H9 (cell line): ENCODE measurements around the gene MAPT. TPM values are rescaled to one million over a fixed set of nuclear protein-coding genes. Genes with fewer than 3 reads are reported as not detected.

Experiments
- DNase-seq: peaks from one replicate; pipeline ENCODE4 v3.0.0-alpha.2; 2017
- H2AFZ ChIP-seq: one replicate; pipeline ENCODE4 v1.6.1; 2013; ENCODE audit warnings: mild to moderate bottlenecking, low read length, control low read depth, moderate library complexity
- H2AK5ac ChIP-seq: 2 replicates; pipeline ENCODE4 v1.6.1; 2013; ENCODE audit warnings: low read length, control low read depth, mixed read lengths; ENCODE audit not compliant: insufficient read length
- H2BK120ac ChIP-seq: one replicate; pipeline ENCODE4 v1.6.1; 2013; ENCODE audit warnings: low read depth, mild to moderate bottlenecking, low read length, control low read depth, inconsistent platforms; ENCODE audit not compliant: poor library complexity, severe bottlenecking
- H2BK12ac ChIP-seq: 2 replicates; pipeline ENCODE4 v1.6.1; 2013; ENCODE audit warnings: low read length, control low read depth, mixed read lengths, low read depth; ENCODE audit not compliant: insufficient read length
- H2BK15ac ChIP-seq: 2 replicates; pipeline ENCODE4 v1.6.1; 2013; ENCODE audit warnings: low read depth, low read length, control low read depth
- H2BK20ac ChIP-seq: one replicate; pipeline ENCODE4 v1.6.1; 2013; ENCODE audit warnings: low read depth, mild to moderate bottlenecking, low read length, control low read depth, inconsistent platforms; ENCODE audit not compliant: poor library complexity, severe bottlenecking
- H2BK5ac ChIP-seq: 2 replicates; pipeline ENCODE4 v1.6.1; 2013; ENCODE audit warnings: low read length, control low read depth, mixed read lengths; ENCODE audit not compliant: insufficient read length
- H3K14ac ChIP-seq: 2 replicates; pipeline ENCODE4 v1.6.1; 2013; ENCODE audit warnings: low read length, control low read depth; ENCODE audit not compliant: insufficient read depth
- H3K18ac ChIP-seq: 2 replicates; pipeline ENCODE4 v1.6.1; 2013; ENCODE audit warnings: low read depth, mild to moderate bottlenecking, mixed read lengths, low read length, control low read depth; ENCODE audit not compliant: insufficient read length
- H3K23ac ChIP-seq: 2 replicates; pipeline ENCODE4 v1.6.1; 2013; ENCODE audit warnings: low read length, control low read depth, mixed read lengths, low read depth; ENCODE audit not compliant: insufficient read length
- H3K23me2 ChIP-seq: 2 replicates; pipeline ENCODE4 v1.6.1; 2013; ENCODE audit warnings: low read depth, mild to moderate bottlenecking, mixed read lengths, low read length, control low read depth; ENCODE audit not compliant: insufficient read length, poor library complexity, severe bottlenecking
- H3K27ac ChIP-seq: 2 replicates; pipeline ENCODE4 v1.5.1; 2013; ENCODE audit warnings: low read length, control low read depth, mixed read lengths, low read depth; ENCODE audit not compliant: insufficient read length
- H3K27me3 ChIP-seq: 2 replicates; pipeline ENCODE4 v1.6.1; 2013; ENCODE audit warnings: low read length, control low read depth, inconsistent platforms; ENCODE audit not compliant: insufficient read depth
- H3K4ac ChIP-seq: 2 replicates; pipeline ENCODE4 v1.6.1; 2013; ENCODE audit warnings: low read depth, mild to moderate bottlenecking, control low read depth, inconsistent platforms, low read length, moderate library complexity
- H3K4me1 ChIP-seq: 2 replicates; pipeline ENCODE4 v1.6.1; 2013; ENCODE audit warnings: low read length, control low read depth, inconsistent platforms; ENCODE audit not compliant: insufficient read depth
- H3K4me2 ChIP-seq: 2 replicates; pipeline ENCODE4 v1.6.1; 2013; ENCODE audit warnings: low read length, control low read depth, mixed read lengths; ENCODE audit not compliant: insufficient read length, insufficient read depth
- H3K56ac ChIP-seq: 2 replicates; pipeline ENCODE4 v1.6.1; 2013; ENCODE audit warnings: low read depth, mild to moderate bottlenecking, mixed read lengths, low read length, control low read depth; ENCODE audit not compliant: insufficient read length
- H3K79me1 ChIP-seq: 2 replicates; pipeline ENCODE4 v1.6.1; 2013; ENCODE audit warnings: low read depth, mild to moderate bottlenecking, moderate library complexity, low read length, control low read depth, inconsistent platforms; ENCODE audit not compliant: insufficient read depth, poor library complexity, severe bottlenecking
- H3K79me2 ChIP-seq: 2 replicates; pipeline ENCODE4 v1.6.1; 2013; ENCODE audit warnings: low read length, control low read depth, inconsistent platforms; ENCODE audit not compliant: insufficient read depth
- H3K9ac ChIP-seq: 2 replicates; pipeline ENCODE4 v1.6.1; 2013; ENCODE audit warnings: low read length, control low read depth, mixed read lengths; ENCODE audit not compliant: insufficient read length; ENCODE audit errors: extremely low read depth
- H3K9me3 ChIP-seq: one replicate; pipeline ENCODE4 v1.6.1; 2013; ENCODE audit warnings: low read depth, low read length, inconsistent platforms; ENCODE audit not compliant: control insufficient read depth
- H3T11ph ChIP-seq: one replicate; pipeline ENCODE4 v1.6.1; 2013; ENCODE audit warnings: mild to moderate bottlenecking, low read length, control low read depth, inconsistent platforms
- H4K20me1 ChIP-seq: one replicate; pipeline ENCODE4 v1.6.1; 2013; ENCODE audit not compliant: control insufficient read depth, insufficient read length, insufficient read depth
- H4K5ac ChIP-seq: 2 replicates; pipeline ENCODE4 v1.6.1; 2013; ENCODE audit warnings: low read depth, mild to moderate bottlenecking, mixed read lengths, low read length, control low read depth; ENCODE audit not compliant: insufficient read length
- H4K8ac ChIP-seq: replicated peaks from 2 replicates; pipeline ENCODE4 v1.6.1; 2013; ENCODE audit warnings: low read length, control low read depth, mixed read lengths, low read depth; ENCODE audit not compliant: insufficient read length
- H4K91ac ChIP-seq: 2 replicates; pipeline ENCODE4 v1.6.1; 2013; ENCODE audit warnings: low read depth, mild to moderate bottlenecking, moderate library complexity, mixed read lengths, low read length, control low read depth; ENCODE audit not compliant: insufficient read length
- H3K27ac Mint-ChIP-seq, 3 experiments: 2 replicates in 2 of 3; 3 replicates in 1 of 3; pipeline ENCODE4 v1.8.0; 2020 to 2021; ENCODE audit warnings: mixed read lengths in 3 of 3, mild to moderate bottlenecking in 1 of 3, moderate library complexity in 1 of 3
- H3K27me3 Mint-ChIP-seq: 2 replicates; pipeline ENCODE4 v1.8.0; 2021; ENCODE audit warnings: low read depth, mild to moderate bottlenecking, moderate library complexity, mixed read lengths
- H3K36me3 Mint-ChIP-seq, 3 experiments: 2 replicates in 2 of 3; 3 replicates in 1 of 3; pipeline ENCODE4 v1.8.0; 2020 to 2021; ENCODE audit warnings: low read depth in 3 of 3, mixed read lengths in 3 of 3; ENCODE audit not compliant: insufficient read depth in 1 of 3
- H3K4me1 Mint-ChIP-seq, 2 experiments: 2 replicates each; pipeline ENCODE4 v1.8.0; 2020; ENCODE audit warnings: mixed read lengths in 2 of 2
- H3K4me3 Mint-ChIP-seq, 2 experiments: 2 replicates in 1 of 2; 3 replicates in 1 of 2; pipeline ENCODE4 v1.8.0; 2020 to 2021; ENCODE audit warnings: mild to moderate bottlenecking in 2 of 2, mixed read lengths in 2 of 2, moderate library complexity in 1 of 2
- H3K9me3 Mint-ChIP-seq, 2 experiments: 2 replicates in 1 of 2; 3 replicates in 1 of 2; pipeline ENCODE4 v1.8.0; 2020; ENCODE audit warnings: mild to moderate bottlenecking in 2 of 2, mixed read lengths in 2 of 2, moderate library complexity in 1 of 2
- WGBS: extraction: QIAGEN DNeasy Blood & Tissue Kit; methylation state at CpG from one replicate; pipeline ENCODE4 v1.1.7; 2013; ENCODE audit warnings: missing lambda C conversion rate, low lambda C conversion rate, mixed read lengths; ENCODE audit not compliant: insufficient read length; ENCODE audit errors: extremely low coverage; 5-methylcytosine and 5-hydroxymethylcytosine counted together
- total RNA-seq: library from RNA; stranded (reverse); gene quantifications from 2 replicates; pipeline ENCODE4 v1.2.1, GENCODE V29; 2021
- TF ChIP-seq, protein P1 (sequence below): fragments of 200-600 bp; sonication (generic); conservative IDR thresholded peaks from 3 replicates; pipeline ENCODE4 v1.8.0; 2021; ENCODE audit warnings: antibody characterized with exemption, mild to moderate bottlenecking

The MAPT gene
- total RNA-seq, 1 experiment from 2014 or later = 1.6 TPM

DNA sequence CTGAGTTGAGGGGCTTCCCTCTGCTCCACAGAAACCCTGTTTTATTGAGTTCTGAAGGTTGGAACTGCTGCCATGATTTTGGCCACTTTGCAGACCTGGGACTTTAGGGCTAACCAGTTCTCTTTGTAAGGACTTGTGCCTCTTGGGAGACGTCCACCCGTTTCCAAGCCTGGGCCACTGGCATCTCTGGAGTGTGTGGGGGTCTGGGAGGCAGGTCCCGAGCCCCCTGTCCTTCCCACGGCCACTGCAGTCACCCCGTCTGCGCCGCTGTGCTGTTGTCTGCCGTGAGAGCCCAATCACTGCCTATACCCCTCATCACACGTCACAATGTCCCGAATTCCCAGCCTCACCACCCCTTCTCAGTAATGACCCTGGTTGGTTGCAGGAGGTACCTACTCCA, 130.7 kb downstream of the MAPT start:
- no peak overlapping the region for H3K18ac ChIP-seq
- H3K14ac ChIP-seq = no peak overlapping the region
- no peak overlapping the region for H4K91ac ChIP-seq
- no peak overlapping the region for H3K4me2 ChIP-seq
- no peak overlapping the region for H3K56ac ChIP-seq
- H3K27ac ChIP-seq = no peak overlapping the region
- peaks cover 2% of the 10 kb centered on the region; the same call in 1 of the 2 replicates for H3K4me1 ChIP-seq
- H4K5ac ChIP-seq = no peak overlapping the region
- H2AFZ ChIP-seq = no peak overlapping the region
- H2BK12ac ChIP-seq = no peak overlapping the region
- H3K9ac ChIP-seq = no peak overlapping the region
- H3T11ph ChIP-seq = no peak overlapping the region
- peak overlapping the region in 1 of 3 experiments; percentile 75; a peak in 1 of 7 replicates for H3K27ac Mint-ChIP-seq
- H3K36me3 Mint-ChIP-seq = peaks cover 6 to 37% (median 28%) of the 10 kb centered on the region in 3 experiments; a peak in 6 of 7 replicates
- WGBS = no CpG with 5 or more reads among the region's 10 CpGs
- H3K27me3 ChIP-seq = no peaks in the 10 kb centered on the region
- H3K27me3 Mint-ChIP-seq = no peaks in the 10 kb centered on the region; the same call in 1 of the 2 replicates
- no peak overlapping the region for H2BK20ac ChIP-seq
- no peaks in the 10 kb centered on the region for H4K20me1 ChIP-seq
- H3K79me1 ChIP-seq = no peaks in the 10 kb centered on the region
- no peak overlapping the region for H2BK5ac ChIP-seq
- TF ChIP-seq, protein P1, sequence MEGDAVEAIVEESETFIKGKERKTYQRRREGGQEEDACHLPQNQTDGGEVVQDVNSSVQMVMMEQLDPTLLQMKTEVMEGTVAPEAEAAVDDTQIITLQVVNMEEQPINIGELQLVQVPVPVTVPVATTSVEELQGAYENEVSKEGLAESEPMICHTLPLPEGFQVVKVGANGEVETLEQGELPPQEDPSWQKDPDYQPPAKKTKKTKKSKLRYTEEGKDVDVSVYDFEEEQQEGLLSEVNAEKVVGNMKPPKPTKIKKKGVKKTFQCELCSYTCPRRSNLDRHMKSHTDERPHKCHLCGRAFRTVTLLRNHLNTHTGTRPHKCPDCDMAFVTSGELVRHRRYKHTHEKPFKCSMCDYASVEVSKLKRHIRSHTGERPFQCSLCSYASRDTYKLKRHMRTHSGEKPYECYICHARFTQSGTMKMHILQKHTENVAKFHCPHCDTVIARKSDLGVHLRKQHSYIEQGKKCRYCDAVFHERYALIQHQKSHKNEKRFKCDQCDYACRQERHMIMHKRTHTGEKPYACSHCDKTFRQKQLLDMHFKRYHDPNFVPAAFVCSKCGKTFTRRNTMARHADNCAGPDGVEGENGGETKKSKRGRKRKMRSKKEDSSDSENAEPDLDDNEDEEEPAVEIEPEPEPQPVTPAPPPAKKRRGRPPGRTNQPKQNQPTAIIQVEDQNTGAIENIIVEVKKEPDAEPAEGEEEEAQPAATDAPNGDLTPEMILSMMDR = no peak
- H3K79me2 ChIP-seq = no peaks in the 10 kb centered on the region
- no peak overlapping the region for H3K23ac ChIP-seq
- no peaks in the 10 kb centered on the region for H3K9me3 Mint-ChIP-seq
- no peaks in the 10 kb centered on the region for H3K9me3 ChIP-seq
- no peak for DNase-seq
- no peak overlapping the region for H3K4ac ChIP-seq
- H3K4me3 Mint-ChIP-seq = no peak overlapping the region
- no peaks in the 10 kb centered on the region for H3K23me2 ChIP-seq
- peaks cover 34 to 43% of the 10 kb centered on the region in 2 experiments for H3K4me1 Mint-ChIP-seq
- no peak overlapping the region for H4K8ac ChIP-seq
- H2BK120ac ChIP-seq = no peak overlapping the region
- H2AK5ac ChIP-seq = no peak overlapping the region
- no peak overlapping the region for H2BK15ac ChIP-seq
